Osteocyte (in vitro differentiated cells): ENCODE measurements around the gene PDS5A. TPM values are rescaled to one million over a fixed set of nuclear protein-coding genes. Genes with fewer than 3 reads are reported as not detected.
"Not testable (repeated sequence)": the region's sequence is repeated elsewhere in the genome, so short reads cannot be mapped to it uniquely, and the experiment has no call there.

ENCODE experiments used
- DNase-seq: peaks from one replicate; pipeline ENCODE4 v3.0.0; 2021; ENCODE audit warnings: mixed read lengths; ENCODE audit not compliant: unreplicated experiment; ENCODE audit errors: extremely low spot score
- H3K27ac Mint-ChIP-seq: one replicate; pipeline ENCODE4 v1.8.0; 2021; ENCODE audit warnings: mild to moderate bottlenecking, mixed read lengths; ENCODE audit not compliant: unreplicated experiment
- H3K27me3 Mint-ChIP-seq: one replicate; pipeline ENCODE4 v1.8.0; 2021; ENCODE audit warnings: mixed read lengths; ENCODE audit not compliant: unreplicated experiment
- H3K36me3 Mint-ChIP-seq: one replicate; pipeline ENCODE4 v1.8.0; 2021; ENCODE audit warnings: mixed read lengths; ENCODE audit not compliant: unreplicated experiment
- H3K4me1 Mint-ChIP-seq: one replicate; pipeline ENCODE4 v1.8.0; 2021; ENCODE audit warnings: mixed read lengths; ENCODE audit not compliant: unreplicated experiment
- H3K4me3 Mint-ChIP-seq: one replicate; pipeline ENCODE4 v1.8.0; 2021; ENCODE audit warnings: mild to moderate bottlenecking, moderate library complexity, mixed read lengths; ENCODE audit not compliant: unreplicated experiment
- H3K9me3 Mint-ChIP-seq: one replicate; pipeline ENCODE4 v1.8.0; 2021; ENCODE audit warnings: mixed read lengths; ENCODE audit not compliant: unreplicated experiment
- CTCF ChIP-seq: fragments of 200-600 bp; sonication (generic); IDR thresholded peaks from 2 replicates; pipeline ENCODE4 v1.5.0; 2021; ENCODE audit warnings: antibody characterized with exemption, mild to moderate bottlenecking, moderate library complexity
- total RNA-seq: library from RNA; stranded (reverse); gene quantifications from 2 replicates; pipeline ENCODE4 v1.2.1, GENCODE V29; 2021

PDS5A gene
- total RNA-seq, 1 donor from 2014 or later = 72.8 TPM

GRCh38 chr4:39821951-39822350 is 155.8 kb downstream of the PDS5A start:
- H3K36me3 Mint-ChIP-seq = peaks cover 16% of the 10 kb centered on the region
- H3K27ac Mint-ChIP-seq = no peak overlapping the region
- H3K27me3 Mint-ChIP-seq = no peaks in the 10 kb centered on the region
- no peak for DNase-seq
- TF ChIP-seq CTCF = no peak
- no peak overlapping the region for H3K4me3 Mint-ChIP-seq
- H3K4me1 Mint-ChIP-seq = peaks cover 13% of the 10 kb centered on the region
- H3K9me3 Mint-ChIP-seq = no peaks in the 10 kb centered on the region

GRCh38 chr4:39820186-39820585 is 157.5 kb downstream of the PDS5A start:
- no peak for DNase-seq
- Mint-ChIP-seq H3K27me3 (no peaks in the 10 kb centered on the region), H3K4me3 (no peak overlapping the region), H3K4me1 (peaks cover 14% of the 10 kb centered on the region), H3K9me3 (no peaks in the 10 kb centered on the region), H3K36me3 (peaks cover 12% of the 10 kb centered on the region), H3K27ac (no peak overlapping the region)
- no peak for TF ChIP-seq CTCF

GRCh38 chr4:39818646-39819045 is 159.1 kb downstream of the PDS5A start:
- Mint-ChIP-seq H3K4me1 (peaks cover 12% of the 10 kb centered on the region), H3K36me3 (peaks cover 6% of the 10 kb centered on the region), H3K27me3 (no peaks in the 10 kb centered on the region), H3K9me3 (no peaks in the 10 kb centered on the region), H3K27ac (no peak overlapping the region), H3K4me3 (no peak overlapping the region)
- no peak for TF ChIP-seq CTCF
- DNase-seq = no peak

GRCh38 chr4:39814403-39815185 is 163.1 kb downstream of the PDS5A start:
- no peaks in the 10 kb centered on the region for H3K36me3 Mint-ChIP-seq
- no peak for TF ChIP-seq CTCF

GRCh38 chr4:39813761-39814160 is 163.9 kb downstream of the PDS5A start:
- H3K27me3 Mint-ChIP-seq, H3K4me1 Mint-ChIP-seq: not testable (repeated sequence)

More at GRCh38 chr4:39814403-39815185, 163.1 kb downstream of the PDS5A start:
- peaks cover 2% of the 10 kb centered on the region for H3K4me1 Mint-ChIP-seq
- DNase-seq = no peak
- H3K4me3 Mint-ChIP-seq = no peak overlapping the region
- H3K27ac Mint-ChIP-seq = no peak overlapping the region
- H3K27me3 Mint-ChIP-seq = no peaks in the 10 kb centered on the region
- H3K9me3 Mint-ChIP-seq = no peaks in the 10 kb centered on the region

GRCh38 chr4:39813033-39813432 is 164.7 kb downstream of the PDS5A start:
- H3K27ac Mint-ChIP-seq, H3K27me3 Mint-ChIP-seq, H3K36me3 Mint-ChIP-seq: not testable (repeated sequence)

More at GRCh38 chr4:39813761-39814160, 163.9 kb downstream of the PDS5A start:
- DNase-seq, H3K4me3 Mint-ChIP-seq, H3K9me3 Mint-ChIP-seq, H3K27ac Mint-ChIP-seq, H3K36me3 Mint-ChIP-seq: not testable (repeated sequence)

More at GRCh38 chr4:39813033-39813432, 164.7 kb downstream of the PDS5A start:
- H3K4me3 Mint-ChIP-seq, DNase-seq, H3K4me1 Mint-ChIP-seq, H3K9me3 Mint-ChIP-seq: not testable (repeated sequence)
